ENCODE measurements around the gene IKBIP.

DNA sequence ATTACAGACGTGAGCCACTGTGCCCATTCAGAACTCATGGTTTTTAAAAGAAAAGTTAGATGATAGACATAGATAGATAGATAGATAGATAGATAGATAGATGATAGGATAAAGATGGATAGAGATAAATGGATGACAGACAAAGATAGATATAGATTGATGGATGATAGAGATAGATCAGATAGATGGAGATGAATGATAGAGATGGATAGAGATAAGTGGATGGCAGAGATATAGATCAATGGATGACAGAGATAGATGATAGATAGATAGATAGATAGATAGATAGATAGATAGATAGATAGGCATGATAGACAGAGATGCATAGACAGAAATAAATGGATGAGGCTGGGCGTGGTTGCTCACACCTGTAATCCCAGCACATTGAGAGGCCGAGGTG lies 64.8 kb downstream of the IKBIP start:
- TF ChIP-seq, protein P1, sequence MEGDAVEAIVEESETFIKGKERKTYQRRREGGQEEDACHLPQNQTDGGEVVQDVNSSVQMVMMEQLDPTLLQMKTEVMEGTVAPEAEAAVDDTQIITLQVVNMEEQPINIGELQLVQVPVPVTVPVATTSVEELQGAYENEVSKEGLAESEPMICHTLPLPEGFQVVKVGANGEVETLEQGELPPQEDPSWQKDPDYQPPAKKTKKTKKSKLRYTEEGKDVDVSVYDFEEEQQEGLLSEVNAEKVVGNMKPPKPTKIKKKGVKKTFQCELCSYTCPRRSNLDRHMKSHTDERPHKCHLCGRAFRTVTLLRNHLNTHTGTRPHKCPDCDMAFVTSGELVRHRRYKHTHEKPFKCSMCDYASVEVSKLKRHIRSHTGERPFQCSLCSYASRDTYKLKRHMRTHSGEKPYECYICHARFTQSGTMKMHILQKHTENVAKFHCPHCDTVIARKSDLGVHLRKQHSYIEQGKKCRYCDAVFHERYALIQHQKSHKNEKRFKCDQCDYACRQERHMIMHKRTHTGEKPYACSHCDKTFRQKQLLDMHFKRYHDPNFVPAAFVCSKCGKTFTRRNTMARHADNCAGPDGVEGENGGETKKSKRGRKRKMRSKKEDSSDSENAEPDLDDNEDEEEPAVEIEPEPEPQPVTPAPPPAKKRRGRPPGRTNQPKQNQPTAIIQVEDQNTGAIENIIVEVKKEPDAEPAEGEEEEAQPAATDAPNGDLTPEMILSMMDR (IDR thresholded peaks at IDR 0.05), result no peak
- TF ChIP-seq EZH2 (IDR thresholded peaks at IDR 0.05; ENCODE audit: borderline replicate concordance, insufficient read depth, low read depth, low read length, poor library complexity, severe bottlenecking), result no peak

All from B cell (primary cell).